Gastroesophageal sphincter (tissue), 4 donors: ENCODE data around the gene ACAT2. TPM values are rescaled to one million over a fixed set of nuclear protein-coding genes. Genes with fewer than 3 reads are reported as not detected.

ENCODE experiments used
- ATAC-seq: fragments of 150-250 bp; one replicate; pipeline ENCODE4 v1.9.1; 2016; ENCODE audit warnings: mild to moderate bottlenecking, moderate library complexity
- H3K27ac ChIP-seq, 4 donors: fragments of 200-600 bp; sonication (generic) in 3 of 4; 1 replicate in 3 of 4; 2 replicates in 1 of 4; pipeline ENCODE4 v1.5.1; 2016 to 2019
- H3K27me3 ChIP-seq: fragments of 200-600 bp; sonication (generic); one replicate; pipeline ENCODE4 v1.5.1; 2019
- H3K36me3 ChIP-seq, 2 donors: fragments of 200-600 bp; sonication (generic); one replicate each; pipeline ENCODE4 v1.5.1; 2019; ENCODE audit warnings: control low read depth in 1 of 2
- H3K4me1 ChIP-seq, 3 donors: fragments of 200-600 bp; sonication (generic); 1 replicate in 2 of 3; 2 replicates in 1 of 3; pipeline ENCODE4 v1.5.1; 2016 to 2019; ENCODE audit warnings: control low read depth in 2 of 3
- H3K4me3 ChIP-seq, 2 donors: fragments of 200-600 bp; sonication (generic); one replicate each; pipeline ENCODE4 v1.5.1; 2019; ENCODE audit warnings: mild to moderate bottlenecking in 1 of 2, moderate library complexity in 1 of 2
- H3K9me3 ChIP-seq, 3 donors: fragments of 200-600 bp; sonication (generic); one replicate each; pipeline ENCODE4 v1.5.1; 2017 to 2019; ENCODE audit warnings: control low read depth in 2 of 3
- CTCF ChIP-seq, 4 experiments: fragments of 200-600 bp in 2 of 4; fragments of 450-650 bp in 2 of 4; sonication (generic) in 1 of 4; IDR thresholded peaks; one replicate each; pipeline ENCODE4 v1.5.1; 2017 to 2019; ENCODE audit warnings: antibody characterized with exemption in 4 of 4, mild to moderate bottlenecking in 2 of 4, moderate library complexity in 2 of 4
- EP300 ChIP-seq: sonication (generic); formaldehyde crosslinking; IDR thresholded peaks from one replicate; pipeline ENCODE4 v1.6.1; 2017; ENCODE audit warnings: antibody characterized with exemption, mild to moderate bottlenecking
- POLR2A ChIP-seq, 2 donors: fragments of 450-650 bp; IDR thresholded peaks; one replicate each; pipeline ENCODE4 v1.6.1; 2017; ENCODE audit warnings: antibody characterized with exemption in 2 of 2, mild to moderate bottlenecking in 2 of 2, moderate library complexity in 1 of 2
- POLR2AphosphoS5 ChIP-seq: sonication (generic); formaldehyde crosslinking; IDR thresholded peaks from one replicate; pipeline ENCODE4 v1.6.1; 2017; ENCODE audit warnings: antibody characterized with exemption
- WGBS, 2 donors: methylation state at CpG; one replicate each; pipeline ENCODE4 v1.1.5; 2018; ENCODE audit warnings: low coverage in 1 of 2; 5-methylcytosine and 5-hydroxymethylcytosine counted together
- total RNA-seq, 4 donors: library from RNA; depleted of rRNA; stranded (reverse); fragments of >200 nt; gene quantifications; one replicate each; pipeline ENCODE4 v1.1.0, GENCODE V29; 2016

Gene ACAT2
- total RNA-seq, 4 donors from 2014 or later = 3.1 to 11.7 (median 9.1) TPM

- H3K27me3 ChIP-seq = no peaks in the 10 kb centered on the region
- 6 to 14% methylated on average over 2 to 25 of the region's 45 CpGs for WGBS, 2 donors
- peaks cover 0 to 28% (median 11%) of the 10 kb centered on the region in 3 donors for H3K4me1 ChIP-seq
- H3K4me3 ChIP-seq = peak overlapping the region; percentile 76 to 95
- no peaks in the 10 kb centered on the region for H3K9me3 ChIP-seq
- H3K36me3 ChIP-seq = peaks cover 0 to 40% of the 10 kb centered on the region in 2 donors
- H3K27ac ChIP-seq = peak overlapping the region; percentile 95 to 100 (median 98)
- no peak for ATAC-seq
- no peak for TF ChIP-seq CTCF (IDR thresholded peaks at IDR 0.05)
- TF ChIP-seq POLR2AphosphoS5 = no peak
- TF ChIP-seq EP300 = no peak
- no peak for TF ChIP-seq POLR2A (IDR thresholded peaks at IDR 0.05)
Observed at GRCh38 chr6:159761129-159761872, 544 bp upstream of the ACAT2 start.

- peaks cover 0 to 28% (median 11%) of the 10 kb centered on the region in 3 donors for H3K4me1 ChIP-seq
- 5 to 60% methylated on average over 1 to 4 of the region's 16 CpGs for WGBS, 2 donors
- H3K4me3 ChIP-seq = peak overlapping the region; percentile 76 to 95
- no peaks in the 10 kb centered on the region for H3K9me3 ChIP-seq
- H3K27me3 ChIP-seq = no peaks in the 10 kb centered on the region
- peaks cover 0 to 36% of the 10 kb centered on the region in 2 donors for H3K36me3 ChIP-seq
- TF ChIP-seq EP300 = no peak
- no peak for TF ChIP-seq CTCF (IDR thresholded peaks at IDR 0.05)
- no peak for TF ChIP-seq POLR2AphosphoS5
- TF ChIP-seq POLR2A (IDR thresholded peaks at IDR 0.05) = no peak
- peak overlapping the region; percentile 95 to 100 (median 98) for H3K27ac ChIP-seq
- ATAC-seq = peak; percentile 1
Observed at GRCh38 chr6:159762681-159763293, 942 bp downstream of the ACAT2 start.

- TF ChIP-seq POLR2A (IDR thresholded peaks at IDR 0.05) (no peak), CTCF (IDR thresholded peaks at IDR 0.05) (no peak), EP300 (no peak), POLR2AphosphoS5 (no peak)
- Histone ChIP-seq H3K4me1 (peaks cover 0 to 10% (median 6%) of the 10 kb centered on the region in 3 donors), H3K36me3 (peaks cover 0 to 62% of the 10 kb centered on the region in 2 donors), H3K27me3 (no peaks in the 10 kb centered on the region), H3K9me3 (no peaks in the 10 kb centered on the region), H3K4me3 (no peak overlapping the region), H3K27ac (no peak overlapping the region)
- ATAC-seq = no peak
Observed at GRCh38 chr6:159766906-159767305, 5.1 kb downstream of the ACAT2 start.

- Histone ChIP-seq H3K27me3 (no peaks in the 10 kb centered on the region), H3K36me3 (peaks cover 0 to 56% of the 10 kb centered on the region in 2 donors), H3K4me1 (no peaks in the 10 kb centered on the region), H3K27ac (no peak overlapping the region), H3K4me3 (no peak overlapping the region), H3K9me3 (no peaks in the 10 kb centered on the region)
- no peak for ATAC-seq
- no peak for TF ChIP-seq POLR2AphosphoS5
- no peak for TF ChIP-seq POLR2A (IDR thresholded peaks at IDR 0.05)
- no peak for TF ChIP-seq EP300
- no peak for TF ChIP-seq CTCF (IDR thresholded peaks at IDR 0.05)
Observed at GRCh38 chr6:159769470-159769869, 7.6 kb downstream of the ACAT2 start.

- 0 to 33% methylated on average over 1 of the region's 1 CpG for WGBS, 2 donors
- H3K4me1 ChIP-seq = no peaks in the 10 kb centered on the region
- H3K27ac ChIP-seq = no peak overlapping the region
- no peak overlapping the region for H3K4me3 ChIP-seq
- H3K9me3 ChIP-seq = no peaks in the 10 kb centered on the region
- no peaks in the 10 kb centered on the region for H3K27me3 ChIP-seq
- peaks cover 0 to 70% of the 10 kb centered on the region in 2 donors for H3K36me3 ChIP-seq
- TF ChIP-seq POLR2A (IDR thresholded peaks at IDR 0.05) (no peak), CTCF (IDR thresholded peaks at IDR 0.05) (no peak), EP300 (no peak), POLR2AphosphoS5 (no peak)
- ATAC-seq = no peak
Observed at GRCh38 chr6:159772196-159772595, 10.4 kb downstream of the ACAT2 start.
